Gastroesophageal sphincter (tissue), 4 donors: ENCODE measurements around the gene ITGA7. TPM values are rescaled to one million over a fixed set of nuclear protein-coding genes. Genes with fewer than 3 reads are reported as not detected.

Experiments
- ATAC-seq: fragments of 150-250 bp; one replicate; pipeline ENCODE4 v1.9.1; 2016; ENCODE audit warnings: mild to moderate bottlenecking, moderate library complexity
- H3K27ac ChIP-seq, 4 donors: fragments of 200-600 bp; sonication (generic) in 3 of 4; 1 replicate in 3 of 4; 2 replicates in 1 of 4; pipeline ENCODE4 v1.5.1; 2016 to 2019
- H3K27me3 ChIP-seq: fragments of 200-600 bp; sonication (generic); one replicate; pipeline ENCODE4 v1.5.1; 2019
- H3K36me3 ChIP-seq, 2 donors: fragments of 200-600 bp; sonication (generic); one replicate each; pipeline ENCODE4 v1.5.1; 2019; ENCODE audit warnings: control low read depth in 1 of 2
- H3K4me1 ChIP-seq, 3 donors: fragments of 200-600 bp; sonication (generic); 1 replicate in 2 of 3; 2 replicates in 1 of 3; pipeline ENCODE4 v1.5.1; 2016 to 2019; ENCODE audit warnings: control low read depth in 2 of 3
- H3K4me3 ChIP-seq, 2 donors: fragments of 200-600 bp; sonication (generic); one replicate each; pipeline ENCODE4 v1.5.1; 2019; ENCODE audit warnings: mild to moderate bottlenecking in 1 of 2, moderate library complexity in 1 of 2
- H3K9me3 ChIP-seq, 3 donors: fragments of 200-600 bp; sonication (generic); one replicate each; pipeline ENCODE4 v1.5.1; 2017 to 2019; ENCODE audit warnings: control low read depth in 2 of 3
- CTCF ChIP-seq, 4 experiments: fragments of 200-600 bp in 2 of 4; fragments of 450-650 bp in 2 of 4; sonication (generic) in 1 of 4; IDR thresholded peaks; one replicate each; pipeline ENCODE4 v1.5.1; 2017 to 2019; ENCODE audit warnings: antibody characterized with exemption in 4 of 4, mild to moderate bottlenecking in 2 of 4, moderate library complexity in 2 of 4
- EP300 ChIP-seq: sonication (generic); formaldehyde crosslinking; IDR thresholded peaks from one replicate; pipeline ENCODE4 v1.6.1; 2017; ENCODE audit warnings: antibody characterized with exemption, mild to moderate bottlenecking
- POLR2A ChIP-seq, 2 donors: fragments of 450-650 bp; IDR thresholded peaks; one replicate each; pipeline ENCODE4 v1.6.1; 2017; ENCODE audit warnings: antibody characterized with exemption in 2 of 2, mild to moderate bottlenecking in 2 of 2, moderate library complexity in 1 of 2
- POLR2AphosphoS5 ChIP-seq: sonication (generic); formaldehyde crosslinking; IDR thresholded peaks from one replicate; pipeline ENCODE4 v1.6.1; 2017; ENCODE audit warnings: antibody characterized with exemption
- WGBS, 2 donors: methylation state at CpG; one replicate each; pipeline ENCODE4 v1.1.5; 2018; ENCODE audit warnings: low coverage in 1 of 2; 5-methylcytosine and 5-hydroxymethylcytosine counted together
- total RNA-seq, 4 donors: library from RNA; depleted of rRNA; stranded (reverse); fragments of >200 nt; gene quantifications; one replicate each; pipeline ENCODE4 v1.1.0, GENCODE V29; 2016

ITGA7 gene
- total RNA-seq, 4 donors from 2014 or later = 143 to 260 (median 182) TPM

- TF ChIP-seq CTCF (IDR thresholded peaks at IDR 0.05) (no peak), POLR2A (IDR thresholded peaks at IDR 0.05) (no peak), EP300 (no peak)
- no peak overlapping the region for H3K27ac ChIP-seq
- no peak overlapping the region for H3K4me3 ChIP-seq
- H3K4me1 ChIP-seq = no peaks in the 10 kb centered on the region
- no peak for ATAC-seq
- H3K27me3 ChIP-seq = no peaks in the 10 kb centered on the region
- H3K9me3 ChIP-seq = no peaks in the 10 kb centered on the region
- H3K36me3 ChIP-seq = peaks cover 0 to 64% of the 10 kb centered on the region in 2 donors
These were observed 20.0 kb downstream of the ITGA7 start for GRCh38 chr12:55687746-55688145.

GRCh38 chr12:55686366-55687010 lies 21.2 kb downstream of the ITGA7 start:
- 75 to 89% methylated on average over 4 to 7 of the region's 9 CpGs for WGBS, 2 donors
- Histone ChIP-seq H3K27me3 (no peaks in the 10 kb centered on the region), H3K27ac (no peak overlapping the region), H3K36me3 (peaks cover 0 to 51% of the 10 kb centered on the region in 2 donors), H3K9me3 (no peaks in the 10 kb centered on the region), H3K4me3 (no peak overlapping the region), H3K4me1 (peaks cover 0 to 9% (median 3%) of the 10 kb centered on the region in 3 donors)
- TF ChIP-seq POLR2A (IDR thresholded peaks at IDR 0.05) (no peak), CTCF (IDR thresholded peaks at IDR 0.05) (no peak), POLR2AphosphoS5 (no peak), EP300 (no peak)
- no peak for ATAC-seq

GRCh38 chr12:55685671-55686070 lies 22.0 kb downstream of the ITGA7 start:
- WGBS, 2 donors = 87 to 91% methylated on average over 3 of the region's 5 CpGs
- no peaks in the 10 kb centered on the region for H3K27me3 ChIP-seq
- no peaks in the 10 kb centered on the region for H3K9me3 ChIP-seq
- H3K4me3 ChIP-seq = no peak overlapping the region
- ATAC-seq = no peak
- H3K36me3 ChIP-seq = peaks cover 0 to 47% of the 10 kb centered on the region in 2 donors
- no peak for TF ChIP-seq POLR2A (IDR thresholded peaks at IDR 0.05)
- TF ChIP-seq EP300 = no peak
- no peak for TF ChIP-seq POLR2AphosphoS5
- no peak for TF ChIP-seq CTCF (IDR thresholded peaks at IDR 0.05)
- H3K4me1 ChIP-seq = peaks cover 0 to 16% (median 8%) of the 10 kb centered on the region in 3 donors
- H3K27ac ChIP-seq = no peak overlapping the region

- H3K27ac ChIP-seq = no peak overlapping the region
- WGBS, 2 donors = no CpG with 5 or more reads among the region's 20 CpGs
These were observed 22.8 kb downstream of the ITGA7 start for GRCh38 chr12:55684761-55685370.

More at GRCh38 chr12:55684761-55685370, 22.8 kb downstream of the ITGA7 start:
- TF ChIP-seq POLR2AphosphoS5 (no peak), POLR2A (IDR thresholded peaks at IDR 0.05) (no peak), CTCF (IDR thresholded peaks at IDR 0.05) (no peak), EP300 (no peak)
- H3K36me3 ChIP-seq = peaks cover 0 to 47% of the 10 kb centered on the region in 2 donors
- no peak for ATAC-seq
- peaks cover 0 to 16% (median 8%) of the 10 kb centered on the region in 3 donors for H3K4me1 ChIP-seq
- H3K27me3 ChIP-seq = no peaks in the 10 kb centered on the region
- H3K4me3 ChIP-seq = no peak overlapping the region
- H3K9me3 ChIP-seq = no peaks in the 10 kb centered on the region
